Liver (tissue), 3 donors: ENCODE results near the gene OTUB1.

ENCODE experiments used
- EGR1 ChIP-seq, 2 donors: IDR thresholded peaks; 2 replicates each; pipeline ENCODE4 v1.6.1; 2016 to 2018; ENCODE audit warnings: antibody characterized with exemption in 2 of 2, low read depth in 2 of 2
- FOXA1 ChIP-seq: IDR thresholded peaks from 2 replicates; pipeline ENCODE4 v1.6.1; 2016; ENCODE audit warnings: antibody characterized with exemption
- FOXA2 ChIP-seq: IDR thresholded peaks from 2 replicates; pipeline ENCODE4 v1.6.1; 2016; ENCODE audit warnings: antibody characterized with exemption
- GABPA ChIP-seq, 2 donors: IDR thresholded peaks in 1 of 2; conservative IDR thresholded peaks in 1 of 2; 2 replicates each; pipeline ENCODE4 v1.6.1; 2016; ENCODE audit warnings: antibody characterized with exemption in 2 of 2, mild to moderate bottlenecking in 1 of 2, moderate library complexity in 1 of 2
- HNF4G ChIP-seq: IDR thresholded peaks from 2 replicates; pipeline ENCODE4 v1.6.1; 2016; ENCODE audit warnings: antibody characterized with exemption
- RAD21 ChIP-seq, 2 donors: IDR thresholded peaks; 2 replicates each; pipeline ENCODE4 v1.6.1; 2016; ENCODE audit warnings: antibody characterized with exemption in 2 of 2, mild to moderate bottlenecking in 2 of 2
- YY1 ChIP-seq: IDR thresholded peaks from 2 replicates; pipeline ENCODE4 v1.6.1; 2016; ENCODE audit warnings: antibody characterized with exemption, mild to moderate bottlenecking
- TF ChIP-seq, protein P1 (sequence below): fragments of 150-350 bp; IDR thresholded peaks from 2 replicates; pipeline ENCODE4 v1.5.1; 2017; ENCODE audit warnings: improper control_type of control experiment, low read depth, low read length; ENCODE audit not compliant: missing input control
- TF ChIP-seq, protein P2 (sequence below): IDR thresholded peaks from 2 replicates; pipeline ENCODE4 v1.6.1; 2016; ENCODE audit warnings: antibody characterized with exemption
- TF ChIP-seq, protein P3 (sequence below): IDR thresholded peaks from 2 replicates; pipeline ENCODE4 v1.6.1; 2016; ENCODE audit warnings: antibody characterized with exemption
- TF ChIP-seq, protein P4 (sequence below): IDR thresholded peaks from 2 replicates; pipeline ENCODE4 v1.6.1; 2016; ENCODE audit warnings: antibody characterized with exemption, mild to moderate bottlenecking
- donor health status: healthy.
- donor health status: healthy.

DNA sequence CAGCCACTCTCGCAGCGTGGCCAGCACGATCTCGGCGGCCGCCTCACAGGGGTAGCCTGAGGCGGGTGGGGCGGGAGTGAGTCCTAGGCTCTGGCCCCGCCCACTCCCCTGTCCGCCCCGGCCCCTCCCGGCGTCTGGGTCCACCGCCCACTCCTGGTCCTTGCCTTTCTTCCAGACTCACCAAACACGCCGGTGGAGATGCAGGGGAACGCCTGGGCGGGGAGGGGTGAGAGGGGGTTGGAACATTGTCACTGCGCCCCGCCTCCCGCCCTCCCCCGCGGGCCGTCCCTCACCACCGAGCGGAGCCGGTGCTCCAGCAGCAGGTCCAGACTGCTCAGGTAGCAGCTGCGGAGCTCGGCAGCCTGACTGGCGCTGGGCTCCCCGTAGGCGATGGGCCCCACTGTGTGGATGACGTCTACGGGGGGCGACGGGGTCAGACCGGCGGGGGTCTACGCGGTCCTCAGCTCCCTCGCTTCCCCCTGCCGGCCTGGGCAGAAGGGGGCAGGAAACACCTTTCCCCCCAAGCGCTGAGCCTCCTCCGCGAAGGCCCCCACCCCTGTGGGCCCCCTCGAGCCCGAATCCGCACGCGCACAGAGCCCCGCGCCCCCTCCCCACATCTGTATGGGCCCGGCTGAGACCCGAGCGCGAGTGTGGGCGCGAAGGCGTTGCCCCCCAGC lies 13.2 kb downstream of the OTUB1 start:
- TF ChIP-seq, protein P1, sequence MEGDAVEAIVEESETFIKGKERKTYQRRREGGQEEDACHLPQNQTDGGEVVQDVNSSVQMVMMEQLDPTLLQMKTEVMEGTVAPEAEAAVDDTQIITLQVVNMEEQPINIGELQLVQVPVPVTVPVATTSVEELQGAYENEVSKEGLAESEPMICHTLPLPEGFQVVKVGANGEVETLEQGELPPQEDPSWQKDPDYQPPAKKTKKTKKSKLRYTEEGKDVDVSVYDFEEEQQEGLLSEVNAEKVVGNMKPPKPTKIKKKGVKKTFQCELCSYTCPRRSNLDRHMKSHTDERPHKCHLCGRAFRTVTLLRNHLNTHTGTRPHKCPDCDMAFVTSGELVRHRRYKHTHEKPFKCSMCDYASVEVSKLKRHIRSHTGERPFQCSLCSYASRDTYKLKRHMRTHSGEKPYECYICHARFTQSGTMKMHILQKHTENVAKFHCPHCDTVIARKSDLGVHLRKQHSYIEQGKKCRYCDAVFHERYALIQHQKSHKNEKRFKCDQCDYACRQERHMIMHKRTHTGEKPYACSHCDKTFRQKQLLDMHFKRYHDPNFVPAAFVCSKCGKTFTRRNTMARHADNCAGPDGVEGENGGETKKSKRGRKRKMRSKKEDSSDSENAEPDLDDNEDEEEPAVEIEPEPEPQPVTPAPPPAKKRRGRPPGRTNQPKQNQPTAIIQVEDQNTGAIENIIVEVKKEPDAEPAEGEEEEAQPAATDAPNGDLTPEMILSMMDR: no peak
- TF ChIP-seq EGR1 (IDR thresholded peaks at IDR 0.05; ENCODE audit: low read depth in 2 of 2) (no peak), HNF4G (no peak), RAD21 (IDR thresholded peaks at IDR 0.05) (no peak), YY1 (no peak), GABPA (IDR thresholded peaks at IDR 0.05 in 1 of 2, conservative IDR thresholded peaks at IDR 0.05 in 1 of 2) (no peak), FOXA1 (no peak), FOXA2 (no peak)
- TF ChIP-seq, protein P2, sequence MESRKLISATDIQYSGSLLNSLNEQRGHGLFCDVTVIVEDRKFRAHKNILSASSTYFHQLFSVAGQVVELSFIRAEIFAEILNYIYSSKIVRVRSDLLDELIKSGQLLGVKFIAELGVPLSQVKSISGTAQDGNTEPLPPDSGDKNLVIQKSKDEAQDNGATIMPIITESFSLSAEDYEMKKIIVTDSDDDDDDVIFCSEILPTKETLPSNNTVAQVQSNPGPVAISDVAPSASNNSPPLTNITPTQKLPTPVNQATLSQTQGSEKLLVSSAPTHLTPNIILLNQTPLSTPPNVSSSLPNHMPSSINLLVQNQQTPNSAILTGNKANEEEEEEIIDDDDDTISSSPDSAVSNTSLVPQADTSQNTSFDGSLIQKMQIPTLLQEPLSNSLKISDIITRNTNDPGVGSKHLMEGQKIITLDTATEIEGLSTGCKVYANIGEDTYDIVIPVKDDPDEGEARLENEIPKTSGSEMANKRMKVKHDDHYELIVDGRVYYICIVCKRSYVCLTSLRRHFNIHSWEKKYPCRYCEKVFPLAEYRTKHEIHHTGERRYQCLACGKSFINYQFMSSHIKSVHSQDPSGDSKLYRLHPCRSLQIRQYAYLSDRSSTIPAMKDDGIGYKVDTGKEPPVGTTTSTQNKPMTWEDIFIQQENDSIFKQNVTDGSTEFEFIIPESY: no peak
- TF ChIP-seq, protein P3, sequence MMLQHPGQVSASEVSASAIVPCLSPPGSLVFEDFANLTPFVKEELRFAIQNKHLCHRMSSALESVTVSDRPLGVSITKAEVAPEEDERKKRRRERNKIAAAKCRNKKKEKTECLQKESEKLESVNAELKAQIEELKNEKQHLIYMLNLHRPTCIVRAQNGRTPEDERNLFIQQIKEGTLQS: no peak
- TF ChIP-seq, protein P4, sequence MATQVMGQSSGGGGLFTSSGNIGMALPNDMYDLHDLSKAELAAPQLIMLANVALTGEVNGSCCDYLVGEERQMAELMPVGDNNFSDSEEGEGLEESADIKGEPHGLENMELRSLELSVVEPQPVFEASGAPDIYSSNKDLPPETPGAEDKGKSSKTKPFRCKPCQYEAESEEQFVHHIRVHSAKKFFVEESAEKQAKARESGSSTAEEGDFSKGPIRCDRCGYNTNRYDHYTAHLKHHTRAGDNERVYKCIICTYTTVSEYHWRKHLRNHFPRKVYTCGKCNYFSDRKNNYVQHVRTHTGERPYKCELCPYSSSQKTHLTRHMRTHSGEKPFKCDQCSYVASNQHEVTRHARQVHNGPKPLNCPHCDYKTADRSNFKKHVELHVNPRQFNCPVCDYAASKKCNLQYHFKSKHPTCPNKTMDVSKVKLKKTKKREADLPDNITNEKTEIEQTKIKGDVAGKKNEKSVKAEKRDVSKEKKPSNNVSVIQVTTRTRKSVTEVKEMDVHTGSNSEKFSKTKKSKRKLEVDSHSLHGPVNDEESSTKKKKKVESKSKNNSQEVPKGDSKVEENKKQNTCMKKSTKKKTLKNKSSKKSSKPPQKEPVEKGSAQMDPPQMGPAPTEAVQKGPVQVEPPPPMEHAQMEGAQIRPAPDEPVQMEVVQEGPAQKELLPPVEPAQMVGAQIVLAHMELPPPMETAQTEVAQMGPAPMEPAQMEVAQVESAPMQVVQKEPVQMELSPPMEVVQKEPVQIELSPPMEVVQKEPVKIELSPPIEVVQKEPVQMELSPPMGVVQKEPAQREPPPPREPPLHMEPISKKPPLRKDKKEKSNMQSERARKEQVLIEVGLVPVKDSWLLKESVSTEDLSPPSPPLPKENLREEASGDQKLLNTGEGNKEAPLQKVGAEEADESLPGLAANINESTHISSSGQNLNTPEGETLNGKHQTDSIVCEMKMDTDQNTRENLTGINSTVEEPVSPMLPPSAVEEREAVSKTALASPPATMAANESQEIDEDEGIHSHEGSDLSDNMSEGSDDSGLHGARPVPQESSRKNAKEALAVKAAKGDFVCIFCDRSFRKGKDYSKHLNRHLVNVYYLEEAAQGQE: no peak
